ENCODE measurements around the gene PCDH12. TPM values are rescaled to one million over a fixed set of nuclear protein-coding genes. Genes with fewer than 3 reads are reported as not detected.
A peak's percentile ranks its signal among the peaks of the same experiment; 100 is the strongest.

Gene PCDH12
- total and polyA plus RNA-seq, 10 of the 15 experiments (the other 5 are each of a cell fraction or from before 2014, with no cell fraction given), result 0.01 to 0.14 (median 0.06) TPM; not detected in 4

DNA sequence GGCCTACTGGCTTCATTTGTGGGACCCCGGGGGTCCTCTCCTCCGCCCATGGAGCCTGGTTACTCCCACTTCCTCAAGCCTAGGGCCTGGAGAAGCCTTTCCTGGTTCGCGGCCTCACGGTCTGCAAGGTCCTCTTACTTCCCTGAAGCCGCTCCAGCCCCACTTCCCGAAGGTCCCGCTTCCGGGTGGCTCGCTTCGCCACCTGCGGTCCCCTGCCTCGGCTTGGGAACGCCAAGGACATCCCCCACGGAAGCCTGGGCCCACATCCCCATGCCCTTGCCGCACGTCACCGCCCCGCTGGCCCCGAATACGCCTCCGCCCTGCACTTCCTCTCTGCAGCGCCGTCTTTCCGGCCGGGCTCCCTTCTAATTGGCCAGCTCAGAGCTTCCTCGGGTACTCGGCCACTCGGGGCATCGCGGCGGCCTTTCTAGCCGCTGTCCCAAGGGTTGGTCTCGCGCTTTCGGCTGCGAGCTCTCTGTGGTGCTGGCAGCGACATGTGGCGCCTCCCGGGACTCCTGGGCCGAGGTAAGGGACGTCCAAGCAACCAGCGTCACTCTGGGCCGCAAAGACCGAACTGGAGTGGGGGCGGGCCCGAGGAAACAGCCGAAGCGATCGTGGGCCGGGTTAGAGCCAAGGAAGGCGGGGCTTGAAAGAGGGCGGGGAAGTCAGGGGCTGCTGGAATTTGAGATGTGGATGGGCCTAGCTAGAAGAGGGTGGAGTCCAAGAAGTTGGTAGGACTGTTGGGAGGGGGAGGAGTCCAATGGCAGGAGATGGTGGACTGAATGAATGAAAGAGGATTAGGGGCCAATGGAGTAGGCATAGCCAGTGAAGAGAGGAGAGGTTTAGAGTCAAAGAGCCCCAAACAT is 34.3 kb downstream of the PCDH12 start, which contains the start of gene DELE1 (continued):
- TF ChIP-seq YY1 (IDR thresholded peaks at IDR 0.05; ENCODE audit: low read depth, low read length), result peak; percentile 62; the same call in 1 of the 2 replicates
- TF ChIP-seq, protein P1, sequence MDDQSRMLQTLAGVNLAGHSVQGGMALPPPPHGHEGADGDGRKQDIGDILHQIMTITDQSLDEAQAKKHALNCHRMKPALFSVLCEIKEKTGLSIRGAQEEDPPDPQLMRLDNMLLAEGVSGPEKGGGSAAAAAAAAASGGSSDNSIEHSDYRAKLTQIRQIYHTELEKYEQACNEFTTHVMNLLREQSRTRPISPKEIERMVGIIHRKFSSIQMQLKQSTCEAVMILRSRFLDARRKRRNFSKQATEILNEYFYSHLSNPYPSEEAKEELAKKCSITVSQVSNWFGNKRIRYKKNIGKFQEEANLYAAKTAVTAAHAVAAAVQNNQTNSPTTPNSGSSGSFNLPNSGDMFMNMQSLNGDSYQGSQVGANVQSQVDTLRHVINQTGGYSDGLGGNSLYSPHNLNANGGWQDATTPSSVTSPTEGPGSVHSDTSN (IDR thresholded peaks at IDR 0.05; ENCODE audit: insufficient replicate concordance, low read depth, low read length), result no peak
- TF ChIP-seq IRF4 (IDR thresholded peaks at IDR 0.05; ENCODE audit: low read depth, low read length), result no peak
- peak; percentile 92 for TF ChIP-seq GATAD2B (conservative IDR thresholded peaks at IDR 0.05; ENCODE audit: low read depth)
- peak; percentile 94 for TF ChIP-seq PML (IDR thresholded peaks at IDR 0.05; ENCODE audit: low read length)
- TF ChIP-seq KLF5 (IDR thresholded peaks at IDR 0.05; ENCODE audit: partially characterized antibody), result peak; percentile 67
- peak; percentile 43; the same call in 1 of the 2 replicates for TF ChIP-seq STAT1 (conservative IDR thresholded peaks at IDR 0.05)
- TF ChIP-seq TARDBP (IDR thresholded peaks at IDR 0.05; ENCODE audit: borderline replicate concordance), result no peak
- no peak for TF ChIP-seq IRF3 (IDR thresholded peaks at IDR 0.05)
- peak; percentile 74 to 76 for TF ChIP-seq IKZF2 (IDR thresholded peaks at IDR 0.05)
- no peak for TF ChIP-seq ZNF24 (IDR thresholded peaks at IDR 0.05)
- no peak for TF ChIP-seq JUNB (IDR thresholded peaks at IDR 0.05)
- no peak for TF ChIP-seq REST (IDR thresholded peaks at IDR 0.05; ENCODE audit: low read depth, low read length)
- no peak for TF ChIP-seq NFXL1 (IDR thresholded peaks at IDR 0.05; ENCODE audit: borderline replicate concordance)
- peak; percentile 79 for TF ChIP-seq EED (IDR thresholded peaks at IDR 0.05; ENCODE audit: low read depth)
- no peak for TF ChIP-seq MYC (IDR thresholded peaks at IDR 0.05; ENCODE audit: insufficient read depth, insufficient read length, insufficient replicate concordance, low read length, severe bottlenecking)
- no peak for TF ChIP-seq ZBTB33 (IDR thresholded peaks at IDR 0.05)
- no peak for TF ChIP-seq SMARCA5 (IDR thresholded peaks at IDR 0.05)
- TF ChIP-seq ASH2L (IDR thresholded peaks at IDR 0.05; ENCODE audit: borderline replicate concordance, low read depth), result no peak
- TF ChIP-seq RBBP5 (conservative IDR thresholded peaks at IDR 0.05), result no peak
- peak; percentile 41; the same call in 1 of the 2 replicates for TF ChIP-seq SMAD5 (IDR thresholded peaks at IDR 0.05; ENCODE audit: low read depth)
- TF ChIP-seq RFX5 (IDR thresholded peaks at IDR 0.05; ENCODE audit: low read depth, low read length), result 0 out of 2 replicates have a peak, but pooled peaks have one; percentile 38
- TF ChIP-seq MEF2B (IDR thresholded peaks at IDR 0.05; ENCODE audit: partially characterized antibody, poor library complexity, severe bottlenecking), result peak; percentile 46
- no peak for TF ChIP-seq CEBPB (IDR thresholded peaks at IDR 0.05; ENCODE audit: borderline replicate concordance in 1 of 2, low read depth in 2 of 2, low read length in 2 of 2)
- peak; percentile 98 for TF ChIP-seq POLR2A (IDR thresholded peaks at IDR 0.05; ENCODE audit: low read depth, low read length)
